ENCODE results near the gene ASTN2. TPM values are rescaled to one million over a fixed set of nuclear protein-coding genes. Genes with fewer than 3 reads are reported as not detected.

Gene ASTN2
- total and polyA plus RNA-seq, 10 of the 15 experiments (the other 5 are each of a cell fraction or from before 2014, with no cell fraction given) = 1.4 to 15.7 (median 7.0) TPM

GRCh38 chr9:116713271-116713670 lies 701.6 kb downstream of the ASTN2 start:
- TF ChIP-seq FOXK2 (IDR thresholded peaks at IDR 0.05) (no peak), ZBTB40 (IDR thresholded peaks at IDR 0.05; ENCODE audit: borderline replicate concordance) (no peak)
- POLR2A ChIA-PET = no interaction called here
- Histone ChIP-seq H2AFZ (ENCODE audit: control insufficient read depth, low read depth, low read length) (no peak overlapping the region), H3K27me3 (replicated peaks in 1 of 2; ENCODE audit: control insufficient read depth in 2 of 2, insufficient read depth in 2 of 2, low read length in 1 of 2) (no peaks in the 10 kb centered on the region), H3K36me3 (ENCODE audit: control insufficient read depth in 2 of 2, insufficient read depth in 2 of 2, low read length in 1 of 2) (no peaks in the 10 kb centered on the region), H3K4me3 (no peak overlapping the region), H3K4me1 (ENCODE audit: control insufficient read depth, insufficient read depth, low read length) (no peaks in the 10 kb centered on the region), H3K9me3 (replicated peaks; ENCODE audit: control insufficient read depth, insufficient read depth, low read length) (no peaks in the 10 kb centered on the region), H4K20me1 (ENCODE audit: control insufficient read depth, insufficient read depth) (no peaks in the 10 kb centered on the region), H3K9ac (ENCODE audit: control insufficient read depth, insufficient read depth, low read length) (no peak overlapping the region), H3K27ac (ENCODE audit: control insufficient read depth, insufficient read depth) (no peak overlapping the region), H3K79me2 (ENCODE audit: control insufficient read depth, insufficient read depth, low read length) (no peaks in the 10 kb centered on the region), H3K4me2 (ENCODE audit: control insufficient read depth, insufficient read depth) (no peak overlapping the region)
- 53% methylated on average over 4 of the region's 4 CpGs for WGBS (ENCODE audit: insufficient coverage, insufficient replicate concordance, low lambda C conversion rate, missing lambda C conversion rate)
- RAD21 ChIA-PET (ENCODE audit: unreplicated experiment) = no interaction called here
- FAIRE-seq (no peak), DNase-seq (ENCODE audit: low read depth, low spot score) (no peak), ATAC-seq (no peak)
- BruUV-seq (replicated peaks) = no TSS peak
- intact Hi-C loops (cut with micrococcal nuclease; ENCODE audit: unreplicated experiment) = no loop called here
- in situ Hi-C loops (cut with MboI) = loop anchor here (5.0 kb wide), 1 partner anchor 51 kb away; no protein-coding TSS in a partner anchor
- SMC1A ChIA-PET (ENCODE audit: uncharacterized antibody, unreplicated experiment) = no interaction called here
- CTCF ChIA-PET = no interaction called here

- H3K27me3 ChIP-seq (replicated peaks in 1 of 2; ENCODE audit: control insufficient read depth in 2 of 2, insufficient read depth in 2 of 2, low read length in 1 of 2) = no peaks in the 10 kb centered on the region
- POLR2A ChIA-PET = no interaction called here
Measured at GRCh38 chr9:116712781-116713180, 702.1 kb downstream of the ASTN2 start.

More at GRCh38 chr9:116712781-116713180, 702.1 kb downstream of the ASTN2 start:
- DNase-seq (ENCODE audit: low read depth, low spot score) (no peak), ATAC-seq (no peak), FAIRE-seq (no peak)
- BruUV-seq (replicated peaks) = no TSS peak
- ChIA-PET SMC1A (ENCODE audit: uncharacterized antibody, unreplicated experiment) (interaction anchor here (0.9 kb wide), 1 partner anchor 23 kb away, joined by 3 read pairs; no protein-coding TSS in a partner anchor), CTCF (no interaction called here), RAD21 (ENCODE audit: unreplicated experiment) (no interaction called here)
- Histone ChIP-seq H3K79me2 (ENCODE audit: control insufficient read depth, insufficient read depth, low read length) (no peaks in the 10 kb centered on the region), H3K4me3 (no peak overlapping the region), H3K4me1 (ENCODE audit: control insufficient read depth, insufficient read depth, low read length) (no peaks in the 10 kb centered on the region), H2AFZ (ENCODE audit: control insufficient read depth, low read depth, low read length) (no peak overlapping the region), H3K9ac (ENCODE audit: control insufficient read depth, insufficient read depth, low read length) (no peak overlapping the region), H4K20me1 (ENCODE audit: control insufficient read depth, insufficient read depth) (no peaks in the 10 kb centered on the region), H3K9me3 (replicated peaks; ENCODE audit: control insufficient read depth, insufficient read depth, low read length) (no peaks in the 10 kb centered on the region), H3K36me3 (ENCODE audit: control insufficient read depth in 2 of 2, insufficient read depth in 2 of 2, low read length in 1 of 2) (no peaks in the 10 kb centered on the region), H3K4me2 (ENCODE audit: control insufficient read depth, insufficient read depth) (no peak overlapping the region), H3K27ac (ENCODE audit: control insufficient read depth, insufficient read depth) (no peak overlapping the region)
- no peak for TF ChIP-seq ZNF384 (IDR thresholded peaks at IDR 0.05; ENCODE audit: borderline replicate concordance, low read depth, low read length)
- no peak for TF ChIP-seq ZBTB40 (IDR thresholded peaks at IDR 0.05; ENCODE audit: borderline replicate concordance)
- TF ChIP-seq BHLHE40 (IDR thresholded peaks at IDR 0.05; ENCODE audit: borderline replicate concordance in 1 of 2, low read depth in 2 of 2, low read length in 1 of 2) = no peak
- no peak for TF ChIP-seq RELB (IDR thresholded peaks at IDR 0.05; ENCODE audit: low read depth)
- in situ Hi-C loops (cut with MboI) = loop anchor here (5.0 kb wide), 1 partner anchor 50 kb away; no protein-coding TSS in a partner anchor
- intact Hi-C loops (cut with micrococcal nuclease; ENCODE audit: unreplicated experiment) = no loop called here
- WGBS (ENCODE audit: insufficient coverage, insufficient replicate concordance, low lambda C conversion rate, missing lambda C conversion rate) = 60% methylated on average over 3 of the region's 3 CpGs
